ENCODE measurements around the gene MEPE. TPM values are rescaled to one million over a fixed set of nuclear protein-coding genes. Genes with fewer than 3 reads are reported as not detected.

Gene MEPE
- total RNA-seq, 1 experiment from 2014 or later = not detected

- no peak for DNase-seq (ENCODE audit: low spot score)
- H3K9me3 Mint-ChIP-seq = peaks cover 7% of the 10 kb centered on the region; the same call in 1 of the 2 replicates
- H3K27me3 Mint-ChIP-seq (ENCODE audit: low read depth) = no peaks in the 10 kb centered on the region; the same call in 1 of the 2 replicates
- H3K36me3 Mint-ChIP-seq = no peaks in the 10 kb centered on the region
- ChIA-PET CTCF (interaction anchor here (1.4 to 2.5 kb wide), 6 partner anchors 10 to 179 kb away, joined by 7 to 22 read pairs (median 12); partner anchors contain the start of gene SPP1), POLR2A (no interaction called here)
- no peak for ATAC-seq
- TF ChIP-seq ETV6 (CRISPR knock-in tag; IDR thresholded peaks at IDR 0.05) (no peak), EMX1 (CRISPR knock-in tag; IDR thresholded peaks at IDR 0.05) (no peak), USF1 (CRISPR knock-in tag; IDR thresholded peaks at IDR 0.05) (no peak), ZNF121 (CRISPR knock-in tag; IDR thresholded peaks at IDR 0.05) (no peak), GTF2I (CRISPR knock-in tag; conservative IDR thresholded peaks at IDR 0.05) (no peak), ZNF138 (CRISPR knock-in tag; conservative IDR thresholded peaks at IDR 0.05) (no peak), AFF4 (CRISPR knock-in tag; IDR thresholded peaks at IDR 0.05; ENCODE audit: borderline replicate concordance) (no peak)
- peaks cover 58% of the 10 kb centered on the region for H3K4me1 Mint-ChIP-seq
- H3K4me3 Mint-ChIP-seq = no peak overlapping the region
- peak overlapping the region; percentile 72; the same call in 1 of the 2 replicates for H3K27ac Mint-ChIP-seq
These were observed 21.1 kb downstream of the MEPE start for GRCh38 chr4:87853891-87854290.

- no peak overlapping the region for H3K27ac Mint-ChIP-seq
- H3K4me3 Mint-ChIP-seq = no peak overlapping the region
- DNase-seq (ENCODE audit: low spot score) (no peak), ATAC-seq (no peak)
- H3K36me3 Mint-ChIP-seq = no peaks in the 10 kb centered on the region
- CTCF ChIA-PET = interaction anchor here (2.1 to 3.0 kb wide), 2 partner anchors 118 to 130 kb away, joined by 8 to 10 read pairs; no protein-coding TSS in a partner anchor
- no peak for TF ChIP-seq ELF4 (CRISPR knock-in tag; IDR thresholded peaks at IDR 0.05; ENCODE audit: low read depth)
- TF ChIP-seq ZNF416 (CRISPR knock-in tag; IDR thresholded peaks at IDR 0.05) = no peak
- TF ChIP-seq NR3C1 (CRISPR knock-in tag; conservative IDR thresholded peaks at IDR 0.05; ENCODE audit: low read depth) = no peak
- no peak for TF ChIP-seq NR1H2 (CRISPR knock-in tag; IDR thresholded peaks at IDR 0.05)
- no peak for TF ChIP-seq E2F5 (CRISPR knock-in tag; IDR thresholded peaks at IDR 0.05)
- TF ChIP-seq FOXP4 (CRISPR knock-in tag; IDR thresholded peaks at IDR 0.05) = no peak
- TF ChIP-seq SOX15 (CRISPR knock-in tag; IDR thresholded peaks at IDR 0.05) = no peak
- peaks cover 47% of the 10 kb centered on the region for H3K4me1 Mint-ChIP-seq
- H3K27me3 Mint-ChIP-seq (ENCODE audit: low read depth) = no peaks in the 10 kb centered on the region; the same call in 1 of the 2 replicates
- H3K9me3 Mint-ChIP-seq = peaks cover 7% of the 10 kb centered on the region; the same call in 1 of the 2 replicates
- POLR2A ChIA-PET = no interaction called here
These were observed 22.8 kb downstream of the MEPE start for GRCh38 chr4:87855559-87855958.

GRCh38 chr4:87856816-87857215, 24.0 kb downstream of the MEPE start:
- peak; percentile 42 for ATAC-seq
- Mint-ChIP-seq H3K4me3 (no peak overlapping the region), H3K9me3 (peaks cover 12% of the 10 kb centered on the region), H3K27me3 (ENCODE audit: low read depth) (no peaks in the 10 kb centered on the region; the same call in 1 of the 2 replicates), H3K36me3 (peaks cover 2% of the 10 kb centered on the region; the same call in 1 of the 2 replicates), H3K4me1 (peaks cover 44% of the 10 kb centered on the region), H3K27ac (no peak overlapping the region)
- no peak for DNase-seq (ENCODE audit: low spot score)
- CTCF ChIA-PET = interaction anchor here (0.7 to 3.0 kb wide), 5 partner anchors 8 to 129 kb away, joined by 3 to 10 read pairs (median 5); no protein-coding TSS in a partner anchor
- POLR2A ChIA-PET = no interaction called here
- no peak for TF ChIP-seq TEAD4 (CRISPR knock-in tag; IDR thresholded peaks at IDR 0.05)
- no peak for TF ChIP-seq ZNF416 (CRISPR knock-in tag; IDR thresholded peaks at IDR 0.05)
- TF ChIP-seq ZSCAN18 (CRISPR knock-in tag; IDR thresholded peaks at IDR 0.05) = no peak
- no peak for TF ChIP-seq PRDM15 (CRISPR knock-in tag; IDR thresholded peaks at IDR 0.05)
- no peak for TF ChIP-seq SMAD4 (CRISPR knock-in tag; IDR thresholded peaks at IDR 0.05)
- no peak for TF ChIP-seq EMX1 (CRISPR knock-in tag; IDR thresholded peaks at IDR 0.05)
- TF ChIP-seq E2F1 (CRISPR knock-in tag; IDR thresholded peaks at IDR 0.05) = no peak

Data from WTC11 (cell line).